ENCODE results near the gene PALLD.

- TF ChIP-seq POLR2A (IDR thresholded peaks at IDR 0.05; ENCODE audit: low read depth, low read length), result no peak
- TF ChIP-seq POLR2AphosphoS5 (IDR thresholded peaks at IDR 0.05; ENCODE audit: low read depth, low read length), result no peak
- TF ChIP-seq TAF1 (IDR thresholded peaks at IDR 0.05; ENCODE audit: low read depth, low read length), result no peak
- TF ChIP-seq PAX5 (IDR thresholded peaks at IDR 0.05; ENCODE audit: insufficient read depth, low read length, severe bottlenecking), result no peak
- no peak for TF ChIP-seq POU2F2 (IDR thresholded peaks at IDR 0.05; ENCODE audit: low read depth, low read length)
- TF ChIP-seq SPI1 (IDR thresholded peaks at IDR 0.05; ENCODE audit: low read depth, low read length), result no peak
Observed at GRCh38 chr4:168955674-168956073, 458.8 kb downstream of the PALLD start.

Measured in GM12891 (cell line).